HG02571 (cell line): ENCODE measurements around the gene PRKCH.

Source experiments
- ATAC-seq: cut with Tn5 transposase; IDR thresholded peaks from one replicate; pipeline ENCODE4 v1.9.1; 2021; ENCODE audit warnings: mild to moderate bottlenecking, moderate library complexity; ENCODE audit not compliant: unreplicated experiment

PRKCH gene

GRCh38 chr14:61575551-61576150 is 254.3 kb downstream of the PRKCH start:
- no peak for ATAC-seq

- ATAC-seq, result no peak
Observed at GRCh38 chr14:61577506-61577931, 256.1 kb downstream of the PRKCH start.

- ATAC-seq, result no peak
Observed at GRCh38 chr14:61578745-61579144, 257.4 kb downstream of the PRKCH start.

- ATAC-seq, result no peak
Observed at GRCh38 chr14:61581340-61581739, 260.0 kb downstream of the PRKCH start.

- ATAC-seq, result no peak
Observed at GRCh38 chr14:61581955-61582615, 260.7 kb downstream of the PRKCH start.

- ATAC-seq, result no peak
Observed at GRCh38 chr14:61582815-61583214, 261.4 kb downstream of the PRKCH start.

GRCh38 chr14:61584331-61584741 is 263.0 kb downstream of the PRKCH start:
- no peak for ATAC-seq

- ATAC-seq, result no peak
Observed at GRCh38 chr14:61585598-61586543, 264.5 kb downstream of the PRKCH start.

GRCh38 chr14:61586544-61587055 is 265.2 kb downstream of the PRKCH start:
- ATAC-seq, result no peak

GRCh38 chr14:61587081-61587713 is 265.8 kb downstream of the PRKCH start:
- no peak for ATAC-seq

GRCh38 chr14:61588419-61588901 is 267.1 kb downstream of the PRKCH start:
- ATAC-seq, result no peak

- no peak for ATAC-seq
Observed at GRCh38 chr14:61589691-61590581, 268.6 kb downstream of the PRKCH start.

GRCh38 chr14:61591862-61592261 is 270.5 kb downstream of the PRKCH start:
- ATAC-seq, result no peak

GRCh38 chr14:61593330-61593729 is 272.0 kb downstream of the PRKCH start:
- ATAC-seq, result no peak

- ATAC-seq, result no peak
Observed at GRCh38 chr14:61596990-61597389, 275.6 kb downstream of the PRKCH start.

- ATAC-seq, result no peak
Observed at GRCh38 chr14:61598980-61599379, 277.6 kb downstream of the PRKCH start.

GRCh38 chr14:61599942-61600341 is 278.6 kb downstream of the PRKCH start:
- no peak for ATAC-seq
